ENCODE data around the gene ALK.

- TF ChIP-seq CTCF (IDR thresholded peaks at IDR 0.05) = no peak
- TF ChIP-seq POLR2A (IDR thresholded peaks at IDR 0.05) = no peak
Measured at GRCh38 chr2:29615183-29615582, 306.2 kb downstream of the ALK start.

Data from thyroid gland (tissue), 4 donors.